ENCODE measurements around the gene FKBP8.

DNA sequence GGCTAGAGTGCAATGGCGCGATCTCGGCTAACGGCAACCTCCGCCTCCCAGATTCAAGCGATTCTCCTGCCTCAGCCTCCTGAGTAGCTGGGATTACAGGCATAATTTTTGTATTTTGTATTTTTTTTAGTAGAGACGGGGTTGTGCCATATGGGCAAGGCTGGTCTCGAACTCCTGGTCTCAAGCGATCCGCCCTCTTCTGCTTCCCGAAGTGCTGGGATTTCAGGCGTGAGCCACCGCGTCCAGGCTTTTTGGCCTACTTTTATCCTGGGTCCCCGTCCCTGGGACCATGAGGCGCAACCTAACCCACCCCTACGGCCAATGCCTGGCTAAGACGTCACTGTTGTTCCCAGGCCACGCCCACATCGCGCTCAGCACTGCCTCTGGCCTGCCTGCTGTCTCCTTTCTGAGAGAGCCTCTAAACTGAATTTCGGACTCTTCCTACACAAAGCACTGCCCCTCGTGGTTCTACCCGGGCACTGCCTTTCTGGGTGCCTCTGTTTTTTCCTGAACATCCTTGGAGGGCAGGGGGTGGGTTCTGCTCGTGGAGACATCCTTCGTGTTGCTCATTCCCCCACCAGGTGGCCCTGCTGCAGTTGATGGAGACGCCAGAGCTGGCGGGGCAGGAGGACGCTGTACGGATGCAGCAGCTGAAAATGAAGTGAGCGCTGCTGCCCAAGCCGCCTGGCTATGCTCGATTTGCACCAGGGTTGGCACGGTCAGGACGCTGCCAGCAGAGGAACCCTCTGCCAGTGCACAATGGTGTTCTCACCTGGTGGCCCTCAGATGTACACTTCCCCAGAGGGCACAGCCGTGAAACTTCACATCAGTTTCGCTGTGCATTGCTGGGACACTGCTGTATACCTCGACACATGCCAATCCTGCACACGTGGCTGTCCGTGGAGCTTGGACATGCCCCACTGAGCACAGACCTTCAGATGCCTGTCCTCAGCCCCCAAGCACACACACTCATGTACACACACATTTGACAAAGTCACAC is 47.2 kb upstream of the FKBP8 start:
- TF ChIP-seq TAF1 (conservative IDR thresholded peaks at IDR 0.05), result no peak
- TF ChIP-seq CTCF (IDR thresholded peaks at IDR 0.05; ENCODE audit: low read depth, low read length, missing input control), result no peak
- TF ChIP-seq SP1 (IDR thresholded peaks at IDR 0.05), result no peak
- TF ChIP-seq, protein P1, sequence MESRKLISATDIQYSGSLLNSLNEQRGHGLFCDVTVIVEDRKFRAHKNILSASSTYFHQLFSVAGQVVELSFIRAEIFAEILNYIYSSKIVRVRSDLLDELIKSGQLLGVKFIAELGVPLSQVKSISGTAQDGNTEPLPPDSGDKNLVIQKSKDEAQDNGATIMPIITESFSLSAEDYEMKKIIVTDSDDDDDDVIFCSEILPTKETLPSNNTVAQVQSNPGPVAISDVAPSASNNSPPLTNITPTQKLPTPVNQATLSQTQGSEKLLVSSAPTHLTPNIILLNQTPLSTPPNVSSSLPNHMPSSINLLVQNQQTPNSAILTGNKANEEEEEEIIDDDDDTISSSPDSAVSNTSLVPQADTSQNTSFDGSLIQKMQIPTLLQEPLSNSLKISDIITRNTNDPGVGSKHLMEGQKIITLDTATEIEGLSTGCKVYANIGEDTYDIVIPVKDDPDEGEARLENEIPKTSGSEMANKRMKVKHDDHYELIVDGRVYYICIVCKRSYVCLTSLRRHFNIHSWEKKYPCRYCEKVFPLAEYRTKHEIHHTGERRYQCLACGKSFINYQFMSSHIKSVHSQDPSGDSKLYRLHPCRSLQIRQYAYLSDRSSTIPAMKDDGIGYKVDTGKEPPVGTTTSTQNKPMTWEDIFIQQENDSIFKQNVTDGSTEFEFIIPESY (IDR thresholded peaks at IDR 0.05), result no peak
- no peak for TF ChIP-seq EGR1 (IDR thresholded peaks at IDR 0.05; ENCODE audit: low read depth in 2 of 2)
- no peak for TF ChIP-seq HNF4A (conservative IDR thresholded peaks at IDR 0.05)
- TF ChIP-seq, protein P2, sequence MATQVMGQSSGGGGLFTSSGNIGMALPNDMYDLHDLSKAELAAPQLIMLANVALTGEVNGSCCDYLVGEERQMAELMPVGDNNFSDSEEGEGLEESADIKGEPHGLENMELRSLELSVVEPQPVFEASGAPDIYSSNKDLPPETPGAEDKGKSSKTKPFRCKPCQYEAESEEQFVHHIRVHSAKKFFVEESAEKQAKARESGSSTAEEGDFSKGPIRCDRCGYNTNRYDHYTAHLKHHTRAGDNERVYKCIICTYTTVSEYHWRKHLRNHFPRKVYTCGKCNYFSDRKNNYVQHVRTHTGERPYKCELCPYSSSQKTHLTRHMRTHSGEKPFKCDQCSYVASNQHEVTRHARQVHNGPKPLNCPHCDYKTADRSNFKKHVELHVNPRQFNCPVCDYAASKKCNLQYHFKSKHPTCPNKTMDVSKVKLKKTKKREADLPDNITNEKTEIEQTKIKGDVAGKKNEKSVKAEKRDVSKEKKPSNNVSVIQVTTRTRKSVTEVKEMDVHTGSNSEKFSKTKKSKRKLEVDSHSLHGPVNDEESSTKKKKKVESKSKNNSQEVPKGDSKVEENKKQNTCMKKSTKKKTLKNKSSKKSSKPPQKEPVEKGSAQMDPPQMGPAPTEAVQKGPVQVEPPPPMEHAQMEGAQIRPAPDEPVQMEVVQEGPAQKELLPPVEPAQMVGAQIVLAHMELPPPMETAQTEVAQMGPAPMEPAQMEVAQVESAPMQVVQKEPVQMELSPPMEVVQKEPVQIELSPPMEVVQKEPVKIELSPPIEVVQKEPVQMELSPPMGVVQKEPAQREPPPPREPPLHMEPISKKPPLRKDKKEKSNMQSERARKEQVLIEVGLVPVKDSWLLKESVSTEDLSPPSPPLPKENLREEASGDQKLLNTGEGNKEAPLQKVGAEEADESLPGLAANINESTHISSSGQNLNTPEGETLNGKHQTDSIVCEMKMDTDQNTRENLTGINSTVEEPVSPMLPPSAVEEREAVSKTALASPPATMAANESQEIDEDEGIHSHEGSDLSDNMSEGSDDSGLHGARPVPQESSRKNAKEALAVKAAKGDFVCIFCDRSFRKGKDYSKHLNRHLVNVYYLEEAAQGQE (IDR thresholded peaks at IDR 0.05), result no peak
- TF ChIP-seq HNF4G (IDR thresholded peaks at IDR 0.05), result no peak
- no peak for TF ChIP-seq MAX (IDR thresholded peaks at IDR 0.05)
- TF ChIP-seq YY1 (IDR thresholded peaks at IDR 0.05), result no peak
